K562 (cell line): ENCODE measurements around the gene F13B. TPM values are rescaled to one million over a fixed set of nuclear protein-coding genes. Genes with fewer than 3 reads are reported as not detected.

Source experiments
- ATAC-seq: fragments of 200-7000 bp; cut with Tn5 transposase; 3 replicates; pipeline ENCODE4 v1.9.1; 2020; ENCODE audit warnings: moderate library complexity
- BruUV-seq: library from RNA; stranded (reverse); fragments of 400-500 nt; replicated peaks from 2 replicates; lab custom pipeline; 2021; lab: Mats Ljungman, UMichigan
- CTCF ChIA-PET: fragments of 300-600 bp; formaldehyde crosslinking; extraction: SDS; loops from one replicate; lab custom pipeline; 2021; ENCODE audit warnings: low intra/inter-chr PET ratio; lab: Yijun Ruan, JAX
- POLR2A ChIA-PET: fragments of 300-600, 350-650 bp; sonication (Branson Sonifier 250); formaldehyde crosslinking; extraction: SDS; loops from one replicate; lab custom pipeline; 2021; ENCODE audit warnings: antibody characterized with exemption, inconsistent platforms; lab: Yijun Ruan, JAX
- DNase-seq, 4 experiments: peaks; one replicate each; pipeline versions ENCODE4 v3.0.0 to v3.0.0-alpha.2; 2011 to 2018; ENCODE audit warnings: low spot score in 3 of 4, mixed read lengths in 3 of 4; ENCODE audit errors: extremely low read depth in 1 of 4
- FAIRE-seq: peaks from 2 replicates; lab custom pipeline; 2011; peaks lifted over from hg19 to GRCh38; lab: Jason Lieb, UNC
- H2AFZ ChIP-seq: 2 replicates; pipeline ENCODE4 v1.6.0; 2011; ENCODE audit warnings: low read depth, low read length, control low read depth, inconsistent platforms
- H3K27ac ChIP-seq: fragments of 200-600 bp; 3 replicates; pipeline ENCODE4 v1.8.0; 2011; ENCODE audit warnings: low read depth, mild to moderate bottlenecking, control low read depth, inconsistent platforms, low read length, moderate library complexity, mixed read lengths; ENCODE audit errors: extremely low read depth
- H3K27me3 ChIP-seq, 2 experiments: fragments of 300-600 bp in 1 of 2; 2 replicates in 1 of 2; 3 replicates in 1 of 2; pipeline versions ENCODE4 v1.6.0 to v1.8.0; 2011; ENCODE audit warnings: inconsistent platforms in 2 of 2, low read length in 2 of 2, mild to moderate bottlenecking in 1 of 2, mixed read lengths in 1 of 2, moderate library complexity in 1 of 2; ENCODE audit not compliant: control insufficient read depth in 2 of 2, insufficient read depth in 2 of 2
- H3K36me3 ChIP-seq: fragments of 300-600 bp; 3 replicates; pipeline ENCODE4 v1.8.0; 2011; ENCODE audit warnings: mild to moderate bottlenecking, low read length, inconsistent platforms; ENCODE audit not compliant: control insufficient read depth, insufficient read depth
- H3K4me1 ChIP-seq, 2 experiments: fragments of 200-600 bp in 1 of 2; replicated peaks in 1 of 2; 2 replicates in 1 of 2; 3 replicates in 1 of 2; pipeline versions ENCODE4 v1.5.1 to v1.8.0; 2011; ENCODE audit warnings: inconsistent platforms in 2 of 2, low read length in 2 of 2, mild to moderate bottlenecking in 1 of 2, mixed read lengths in 1 of 2, moderate library complexity in 1 of 2; ENCODE audit not compliant: control insufficient read depth in 2 of 2, insufficient read depth in 2 of 2
- H3K4me2 ChIP-seq: 2 replicates; pipeline ENCODE4 v1.6.1; 2011; ENCODE audit warnings: low read length, control low read depth, inconsistent platforms, mixed read lengths; ENCODE audit not compliant: insufficient read depth
- H3K4me3 ChIP-seq: fragments of 200-600 bp; sonication (generic), shearing (Covaris generic); 2 replicates; pipeline ENCODE4 v1.5.1; 2016; ENCODE audit warnings: control low read depth, inconsistent platforms
- H3K79me2 ChIP-seq: fragments of 200-600 bp; 3 replicates; pipeline ENCODE4 v1.8.0; 2011; ENCODE audit warnings: low read length, inconsistent platforms; ENCODE audit not compliant: control insufficient read depth, insufficient read depth
- H3K9ac ChIP-seq, 2 experiments: 2 replicates each; pipeline versions ENCODE4 v1.6.0 to v1.6.1; 2011; ENCODE audit warnings: low read depth in 2 of 2, low read length in 2 of 2, control low read depth in 1 of 2, inconsistent platforms in 1 of 2, mild to moderate bottlenecking in 1 of 2, mixed read lengths in 1 of 2; ENCODE audit not compliant: insufficient read depth in 1 of 2
- H3K9me1 ChIP-seq: one replicate; pipeline ENCODE4 v1.6.0; 2011; ENCODE audit warnings: inconsistent platforms, mild to moderate bottlenecking, low read length, moderate library complexity; ENCODE audit not compliant: control insufficient read depth, insufficient read depth
- H3K9me3 ChIP-seq: replicated peaks from 2 replicates; pipeline ENCODE4 v1.5.1; 2011; ENCODE audit warnings: low read depth, low read length, inconsistent platforms; ENCODE audit not compliant: control insufficient read depth, insufficient read depth
- H4K20me1 ChIP-seq: replicated peaks from 2 replicates; pipeline ENCODE4 v1.6.1; 2011; ENCODE audit warnings: low read length, inconsistent platforms, mixed read lengths; ENCODE audit not compliant: control insufficient read depth, insufficient read depth
- BHLHE40 ChIP-seq: IDR thresholded peaks from 2 replicates; pipeline ENCODE4 v1.6.1; 2011; ENCODE audit warnings: low read length, improper control_type of control experiment
- CHD4 ChIP-seq: fragments of 200-600 bp; sonication (generic); IDR thresholded peaks from 3 replicates; pipeline ENCODE4 v1.6.1; 2012; ENCODE audit warnings: low read depth, mild to moderate bottlenecking, mixed read lengths, low read length, inconsistent platforms; ENCODE audit not compliant: insufficient read depth, insufficient replicate concordance, poor library complexity, severe bottlenecking
- NEUROD1 ChIP-seq: fragments of 150-350 bp; IDR thresholded peaks from 2 replicates; pipeline ENCODE4 v1.6.1; 2014; ENCODE audit warnings: borderline replicate concordance, low read length, low read depth; ENCODE audit not compliant: partially characterized antibody
- POLR2G ChIP-seq: fragments of 200-400 bp; formaldehyde crosslinking; IDR thresholded peaks from 2 replicates; pipeline ENCODE4 v1.6.1; 2017; ENCODE audit warnings: low read depth, mild to moderate bottlenecking, antibody characterized with exemption, low read length, moderate library complexity
- RBM17 ChIP-seq: fragments of 200-400 bp; formaldehyde crosslinking; IDR thresholded peaks from 2 replicates; pipeline ENCODE4 v1.6.1; 2017; ENCODE audit warnings: low read depth, mild to moderate bottlenecking, low read length, borderline replicate concordance
- RNF219 ChIP-seq: fragments of 250-450 bp; sonication (Bioruptor Pico); IDR thresholded peaks from 2 replicates; pipeline ENCODE4 v1.5.0; 2022; ENCODE audit warnings: mild to moderate bottlenecking
- SAFB2 ChIP-seq: fragments of 200-400 bp; formaldehyde crosslinking; IDR thresholded peaks from 2 replicates; pipeline ENCODE4 v1.6.1; 2018; ENCODE audit warnings: borderline replicate concordance, low read length, low read depth, moderate library complexity; ENCODE audit not compliant: severe bottlenecking
- SOX6 ChIP-seq: fragments of 450-650 bp; IDR thresholded peaks from 2 replicates; pipeline ENCODE4 v1.6.1; 2014; ENCODE audit warnings: mild to moderate bottlenecking
- TFAM ChIP-seq: fragments of 250-450 bp; sonication (Bioruptor Pico); conservative IDR thresholded peaks from 2 replicates; pipeline ENCODE4 v1.5.0; 2021; ENCODE audit warnings: mild to moderate bottlenecking, moderate library complexity
- TRIM28 ChIP-seq: fragments of 450-650 bp; IDR thresholded peaks from 2 replicates; pipeline ENCODE4 v1.6.1; 2017
- ZNF140 ChIP-seq: fragments of 250-450 bp; sonication (Bioruptor Pico); IDR thresholded peaks from 2 replicates; pipeline ENCODE4 v1.8.0; 2021; ENCODE audit warnings: moderate library complexity, mild to moderate bottlenecking, inconsistent platforms
- ZNF311 ChIP-seq: fragments of 250-450 bp; sonication (Bioruptor Pico); IDR thresholded peaks from 2 replicates; pipeline ENCODE4 v1.4.0; 2020; ENCODE audit warnings: mild to moderate bottlenecking, moderate library complexity
- ZNF384 ChIP-seq: IDR thresholded peaks from 2 replicates; pipeline ENCODE4 v1.6.1; 2012; ENCODE audit warnings: low read depth, low read length, improper control_type of control experiment
- ZNF395 ChIP-seq: fragments of 200-800 bp; sonication (Bioruptor generic); IDR thresholded peaks from 2 replicates; pipeline ENCODE4 v1.6.1; 2017; ENCODE audit warnings: missing genetic modification characterization, missing compliant biosample characterization
- ZNF445 ChIP-seq: fragments of 250-450 bp; sonication (Bioruptor Pico); IDR thresholded peaks from 2 replicates; pipeline ENCODE4 v1.4.0; 2020; ENCODE audit warnings: low read depth, mild to moderate bottlenecking, moderate library complexity
- ZNF717 ChIP-seq: fragments of 250-450 bp; sonication (Bioruptor Pico); IDR thresholded peaks from 2 replicates; pipeline ENCODE4 v1.5.0; 2021
- ZNF79 ChIP-seq: fragments of 250-450 bp; sonication (Bioruptor Pico); IDR thresholded peaks from 2 replicates; pipeline ENCODE4 v1.4.0; 2020; ENCODE audit warnings: low read depth, mild to moderate bottlenecking, moderate library complexity
- WGBS: fragments of 100-300 bp; shearing (Covaris generic); methylation state at CpG from one replicate; pipeline ENCODE4 v1.1.6; 2016; ENCODE audit warnings: low coverage, mixed read lengths; ENCODE audit not compliant: insufficient coverage; ENCODE audit errors: missing lambda C conversion rate; 5-methylcytosine and 5-hydroxymethylcytosine counted together
- in situ Hi-C: fragments of 300-500 bp; cut with MboI; formaldehyde crosslinking; loops from 4 replicates; pipeline ENCODE4 v1.15.0; 2018; ENCODE audit warnings: inconsistent platforms, mixed read lengths
- intact Hi-C: fragments of 100-400 bp; cut with micrococcal nuclease; formaldehyde crosslinking; loops from 2 replicates; pipeline ENCODE4 v1.14.2; 2022
- polyA plus RNA-seq, 8 experiments: library from polyadenylated mRNA; depleted of rRNA in 4 of 8; stranded (reverse) in 5 of 8; unstranded in 3 of 8; fragments of >200 nt; fragmentation: Nextera tagmentation in 2 of 8; fragmentation: Illumina TruSeq in 1 of 8; extraction: Ambion mirVana in 2 of 8; extraction: Trizol in 1 of 8; gene quantifications; 2 replicates each; pipeline versions ENCODE4 v1.2.1 to v1.2.3, GENCODE V29; 2011 to 2014; ENCODE audit warnings: inconsistent platforms in 1 of 8, missing spikeins in 1 of 8
- total RNA-seq, 7 experiments: library from RNA; depleted of rRNA in 6 of 7; stranded (reverse); fragments of >200 nt in 6 of 7; fragmentation: Illumina TruSeq in 2 of 7; extraction: Trizol in 2 of 7; gene quantifications; 2 replicates each; pipeline versions ENCODE4 v1.2.1 to v1.2.3, GENCODE V29; 2011 to 2021; ENCODE audit warnings: low replicate concordance in 1 of 7

F13B gene
- total and polyA plus RNA-seq, 9 of the 15 experiments (the other 6 are each of a cell fraction or from before 2014, with no cell fraction given), result not detected

GRCh38 chr1:197003132-197003531 lies 63.9 kb downstream of the F13B start:
- H2AFZ ChIP-seq, result no peak overlapping the region
- H3K9ac ChIP-seq, result no peak overlapping the region
- H3K9me3 ChIP-seq, result no peaks in the 10 kb centered on the region
- ChIA-PET POLR2A (no interaction called here), CTCF (no interaction called here)
- no peaks in the 10 kb centered on the region for H3K36me3 ChIP-seq
- H3K4me1 ChIP-seq, result no peaks in the 10 kb centered on the region
- DNase-seq, result no peak
- BruUV-seq, result no TSS peak
- in situ Hi-C loops, result no loop called here
- no peak for ATAC-seq
- no peak overlapping the region for H3K4me3 ChIP-seq
- no peaks in the 10 kb centered on the region for H3K79me2 ChIP-seq
- no peaks in the 10 kb centered on the region for H3K27me3 ChIP-seq
- TF ChIP-seq ZNF79 (CRISPR knock-in tag) (no peak), SAFB2 (no peak), TRIM28 (no peak), ZNF140 (CRISPR knock-in tag) (no peak), CHD4 (no peak), ZNF311 (CRISPR knock-in tag) (no peak), ZNF395 (CRISPR knock-in tag) (no peak), ZNF384 (no peak), ZNF717 (CRISPR knock-in tag) (no peak), ZNF445 (CRISPR knock-in tag) (no peak), NEUROD1 (no peak), SOX6 (no peak), BHLHE40 (no peak), TFAM (no peak), RNF219 (CRISPR knock-in tag) (no peak), POLR2G (no peak), RBM17 (no peak)
- H4K20me1 ChIP-seq, result no peaks in the 10 kb centered on the region
- WGBS, result 2% methylated on average over 2 of the region's 2 CpGs
- no peaks in the 10 kb centered on the region for H3K9me1 ChIP-seq
- FAIRE-seq, result no peak
- intact Hi-C loops, result no loop called here
- H3K4me2 ChIP-seq, result no peak overlapping the region
- H3K27ac ChIP-seq, result no peak overlapping the region
